Activated CD4-positive, alpha-beta T cell treated with anti-CD3 and anti-CD28 coated beads, Interleukin-2, Interleukin-4, amounts not matched to agents 100 ng/mL and 50 ng/mL, durations not matched to agents 16 hours and 8 hours (primary cell): ENCODE results near the gene KIAA1755.

Source experiments
- DNase-seq: peaks from one replicate; pipeline ENCODE4 v3.0.0-alpha.2; 2020; ENCODE audit warnings: low spot score

The KIAA1755 gene

GRCh38 chr20:38219006-38219950 lies 41.3 kb downstream of the KIAA1755 start:
- DNase-seq = no peak

GRCh38 chr20:38218566-38218885 lies 42.0 kb downstream of the KIAA1755 start:
- DNase-seq = no peak

DNA sequence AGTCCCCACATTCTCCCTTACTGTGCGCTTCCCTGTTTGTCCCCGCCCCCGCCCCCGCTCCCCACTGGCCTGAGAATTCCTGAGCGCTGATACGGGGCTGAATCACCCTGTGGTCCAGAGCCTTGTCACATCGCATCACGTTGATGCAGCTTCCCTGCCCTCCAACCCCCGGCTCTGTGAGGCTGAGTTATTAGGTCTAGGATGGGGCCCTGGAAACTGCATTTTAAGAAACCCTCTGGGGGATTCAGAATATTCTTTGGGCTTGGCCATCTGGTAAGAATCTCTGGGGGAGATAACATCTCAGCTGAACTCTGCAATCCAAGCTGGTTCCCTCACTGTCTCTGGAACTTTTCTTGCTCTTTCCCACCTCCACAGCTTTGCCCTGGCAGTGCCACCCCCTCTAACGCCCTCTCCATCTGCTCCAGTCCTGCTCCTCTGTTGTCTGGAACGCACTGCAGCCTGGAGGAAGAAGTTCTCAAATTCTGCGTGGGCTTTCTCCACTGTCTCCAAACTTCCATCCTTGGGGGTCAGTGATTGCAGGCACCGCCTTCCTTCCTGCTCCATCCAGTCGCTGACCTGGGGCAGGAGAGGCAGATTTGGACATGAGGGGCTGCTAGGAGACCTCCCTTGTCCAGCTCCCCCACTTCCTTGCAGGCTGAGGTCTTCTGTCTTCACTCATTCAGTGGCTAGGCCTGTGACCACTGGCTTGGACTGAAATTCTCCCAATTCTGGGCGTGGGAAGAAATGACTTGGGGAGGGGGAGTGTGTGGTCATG lies 42.6 kb downstream of the KIAA1755 start:
- no peak for DNase-seq

DNA sequence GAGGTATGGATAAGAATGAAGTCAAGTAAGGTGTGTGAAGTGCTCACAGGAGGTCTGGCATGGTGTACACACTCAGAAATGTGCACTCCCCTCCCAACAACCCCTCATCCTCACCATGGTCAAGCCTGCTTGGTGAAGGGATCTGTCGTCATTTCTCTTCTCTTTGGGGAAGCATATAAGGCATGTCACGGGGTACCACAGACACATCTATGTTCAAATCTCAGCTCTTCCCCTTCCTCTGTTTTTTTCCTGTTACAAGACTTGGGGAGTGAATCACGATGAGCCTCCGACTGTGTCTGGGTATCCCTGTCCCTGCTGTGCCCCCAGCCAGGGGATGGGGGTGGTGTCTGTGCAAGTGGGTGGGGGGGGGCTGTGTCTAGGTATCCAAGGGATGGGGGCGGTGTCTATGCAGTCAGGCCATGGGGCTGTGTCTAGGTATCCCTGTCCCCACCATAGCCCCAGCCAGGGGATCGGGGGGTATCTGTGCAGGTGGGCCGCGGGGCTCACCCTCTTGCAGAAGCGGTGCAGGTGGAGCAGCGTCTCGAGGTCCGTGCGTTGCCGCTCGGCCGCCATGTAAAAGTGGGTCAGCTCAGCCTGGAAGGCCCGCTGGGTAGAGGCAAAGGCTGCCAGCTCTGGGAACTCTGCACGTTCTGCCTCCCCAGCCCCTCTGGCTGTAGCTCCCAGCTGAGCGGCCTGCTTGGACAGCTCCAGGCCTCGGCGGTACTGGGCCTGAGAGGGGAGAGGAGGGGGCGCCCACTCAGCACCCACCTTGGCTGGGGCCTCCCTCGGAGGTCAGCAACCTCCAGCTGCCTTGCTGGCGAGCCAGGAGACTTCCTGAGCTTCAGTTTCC lies 43.6 kb downstream of the KIAA1755 start:
- DNase-seq = no peak

GRCh38 chr20:38216201-38216600 lies 44.3 kb downstream of the KIAA1755 start:
- no peak for DNase-seq

DNA sequence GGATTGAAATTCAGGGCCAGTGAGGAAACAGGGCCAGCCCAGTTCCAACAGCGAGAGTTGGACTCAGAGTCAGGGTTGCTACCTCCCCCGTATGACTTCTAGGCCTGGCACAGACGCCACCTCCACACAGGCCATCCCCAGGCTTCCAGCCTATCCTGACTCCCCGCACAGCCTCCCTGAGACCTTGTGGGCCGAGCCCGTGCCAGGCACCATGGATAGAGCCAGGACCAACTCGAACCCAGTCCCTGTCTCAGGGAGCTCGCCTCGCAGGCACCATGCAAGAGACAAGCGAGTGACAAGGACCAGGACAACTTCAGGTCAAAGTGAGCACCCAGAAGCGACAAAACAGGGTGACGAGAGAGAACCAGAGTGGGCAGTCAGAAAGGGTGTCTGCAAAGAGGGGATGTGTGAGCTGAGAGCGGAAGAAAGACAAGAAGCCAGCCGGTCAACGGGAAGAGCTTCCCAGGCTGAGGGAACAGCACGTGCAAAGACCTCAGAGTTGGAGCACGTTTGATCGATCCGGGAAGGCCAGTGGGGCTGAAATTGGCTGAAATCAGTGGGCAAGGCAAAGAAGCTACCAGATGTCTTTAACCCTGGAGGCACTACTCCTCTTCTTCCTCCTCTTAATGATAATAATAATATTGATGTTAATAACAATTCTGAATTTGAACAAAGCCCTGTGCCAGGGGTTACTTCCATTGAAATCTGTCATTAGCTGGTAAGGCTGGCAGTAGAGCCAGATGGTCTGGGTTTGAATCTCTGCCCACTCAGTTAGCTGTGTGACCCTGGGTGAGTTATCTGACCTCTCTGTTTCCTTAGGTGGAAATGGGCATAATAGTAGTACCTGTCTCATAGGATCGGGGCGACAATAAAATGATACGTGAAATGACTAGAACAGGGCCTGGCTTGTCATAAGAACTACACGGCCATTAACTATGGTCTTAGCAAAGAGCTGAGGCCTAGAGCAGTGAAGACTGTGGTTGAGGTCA lies 45.0 kb downstream of the KIAA1755 start:
- DNase-seq = no peak

- no peak for DNase-seq
Measured at GRCh38 chr20:38214256-38215193, 46.0 kb downstream of the KIAA1755 start.

- DNase-seq = no peak
Measured at GRCh38 chr20:38213607-38213940, 47.0 kb downstream of the KIAA1755 start.

- DNase-seq = no peak
Measured at GRCh38 chr20:38212806-38213606, 47.5 kb downstream of the KIAA1755 start.

DNA sequence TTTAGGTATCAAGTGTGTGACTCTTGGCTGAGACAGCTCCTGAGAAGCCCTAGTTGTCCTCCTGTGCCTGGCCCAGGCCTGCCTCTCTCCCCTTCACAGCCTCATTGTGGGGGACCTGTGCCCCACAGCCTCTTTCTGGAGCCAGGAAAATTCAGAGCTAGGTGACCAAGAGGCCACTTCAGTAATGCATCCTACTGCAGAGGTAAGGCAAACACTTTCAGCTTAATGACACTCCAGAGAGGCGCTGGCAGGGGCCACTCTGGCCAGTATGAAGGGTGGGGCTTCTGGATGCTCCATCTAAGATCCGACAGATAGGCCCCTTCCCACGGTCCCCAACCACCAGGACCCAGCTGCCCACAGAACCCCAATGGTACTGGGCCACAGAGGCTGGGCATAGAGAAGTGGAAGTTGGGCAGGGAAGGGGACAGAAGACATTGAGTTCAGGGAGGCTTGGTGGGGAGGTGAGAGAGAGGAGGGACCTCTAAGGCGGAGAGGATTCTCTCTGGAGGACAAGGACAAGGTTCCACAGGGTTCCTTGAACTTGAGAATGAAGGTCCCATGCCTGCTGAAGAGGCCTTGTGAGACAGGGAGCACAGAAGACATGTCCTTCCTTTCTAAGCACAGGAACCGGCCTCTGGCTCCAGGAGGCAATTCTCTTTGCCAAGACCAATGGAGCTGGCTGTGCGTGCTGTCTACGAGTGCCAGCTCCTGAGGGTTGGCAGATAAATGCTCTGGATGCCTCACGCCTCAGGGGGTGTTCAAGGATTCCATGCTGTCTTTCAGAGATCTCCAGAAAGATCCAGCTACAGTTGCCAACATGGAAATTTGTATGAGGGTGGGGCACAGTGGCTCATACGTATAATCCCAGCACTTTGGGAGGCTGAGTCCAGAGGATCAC lies 49.1 kb downstream of the KIAA1755 start:
- DNase-seq = no peak

DNA sequence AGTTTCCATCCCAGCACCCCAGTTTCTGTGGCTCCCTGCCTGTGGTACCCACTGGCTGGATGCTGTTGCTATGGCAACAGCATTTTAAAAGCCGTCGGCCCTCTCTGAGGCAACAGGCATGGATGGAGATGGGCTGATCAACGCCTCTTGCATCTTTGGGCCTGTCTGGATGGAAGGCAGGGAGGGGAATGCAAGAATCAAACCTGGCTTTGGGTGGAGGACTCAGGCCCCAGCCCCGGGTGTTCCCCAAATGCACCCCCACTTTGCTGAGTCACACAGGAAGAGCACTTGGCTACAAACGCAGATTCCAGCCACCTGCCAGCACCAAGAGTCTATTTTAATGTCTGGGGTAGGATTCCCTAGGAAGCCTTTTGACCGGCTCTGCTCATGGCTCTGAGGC lies 49.8 kb downstream of the KIAA1755 start:
- DNase-seq = no peak

DNA sequence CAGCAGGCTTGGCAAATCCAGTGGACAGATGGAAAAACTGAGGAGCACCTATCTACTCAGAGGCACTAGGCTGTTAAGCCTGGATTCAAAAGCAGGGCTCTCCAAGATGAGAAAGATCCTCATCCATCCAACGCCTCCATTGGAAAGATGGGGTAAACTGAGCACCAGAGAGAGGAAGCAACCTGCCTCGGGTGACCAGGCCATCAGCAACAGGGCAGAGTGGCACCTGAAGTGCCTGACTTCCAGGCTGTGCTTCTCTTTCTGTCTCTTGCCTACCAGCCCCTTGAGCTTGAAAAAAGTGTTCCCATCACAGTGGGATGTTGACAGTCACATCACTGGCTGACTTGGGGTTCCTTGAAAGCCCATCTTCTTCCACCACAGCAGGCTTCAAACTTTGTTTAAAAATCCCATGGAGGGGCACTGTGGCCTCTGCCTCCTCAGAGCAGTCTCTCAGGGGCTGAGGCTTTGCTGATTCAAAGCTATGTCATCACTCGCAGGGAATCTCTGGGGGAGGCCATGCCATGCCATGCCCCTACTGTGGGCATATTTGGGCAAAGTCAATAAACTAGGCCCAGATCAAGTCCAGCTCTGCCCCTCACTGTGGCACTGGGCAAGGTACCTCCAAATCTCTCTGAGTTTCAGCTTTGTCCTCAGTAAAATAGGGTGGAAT lies 50.7 kb downstream of the KIAA1755 start:
- DNase-seq = no peak

DNA sequence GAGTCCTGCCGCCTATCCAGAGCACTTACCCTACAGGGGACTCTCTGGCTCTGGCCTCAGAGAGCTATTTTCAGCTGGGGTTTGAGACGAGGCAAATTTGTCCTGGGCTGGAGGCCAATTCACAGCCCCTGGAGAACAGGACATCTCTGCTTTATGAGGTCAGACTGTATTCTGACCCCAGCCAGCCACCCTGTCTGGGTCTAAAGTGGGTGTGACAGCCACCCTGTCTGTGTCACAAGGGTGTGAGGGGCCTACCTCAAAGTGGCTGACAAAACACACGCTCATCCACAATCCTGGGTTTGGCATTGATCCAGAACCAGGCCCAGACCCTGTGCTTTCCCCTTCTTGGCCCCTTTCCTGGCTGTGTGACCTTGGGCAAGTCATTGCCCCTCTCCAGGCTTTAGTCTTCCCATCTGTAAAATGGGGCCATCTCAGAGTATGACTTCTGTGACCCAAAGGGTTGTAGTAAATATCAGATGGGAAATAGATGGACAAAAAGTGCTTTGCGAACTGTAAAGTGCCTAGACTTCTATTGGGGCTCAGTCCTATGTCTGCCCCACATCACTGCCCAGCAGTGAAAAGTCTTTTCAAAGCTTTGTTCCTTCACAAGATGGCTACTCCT lies 51.4 kb downstream of the KIAA1755 start:
- DNase-seq = no peak

DNA sequence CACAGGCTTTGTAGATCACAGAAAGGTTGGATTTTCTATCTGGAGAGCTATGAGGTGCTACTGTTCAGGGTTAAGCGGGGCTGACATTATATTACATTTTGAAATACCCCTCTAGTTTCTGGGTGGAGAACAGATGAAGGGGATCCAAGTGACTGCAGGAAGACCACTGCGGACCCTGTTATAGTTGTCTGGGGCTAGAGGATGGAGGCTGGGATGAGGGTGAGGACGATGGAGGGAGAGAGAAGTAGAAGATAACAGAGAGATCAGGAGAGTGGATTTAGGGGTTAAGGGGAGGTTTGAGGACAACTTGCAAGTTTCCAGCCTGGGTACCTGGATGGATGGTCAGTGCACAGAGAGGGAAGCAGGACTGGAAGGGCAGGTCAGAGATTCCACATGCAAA lies 52.0 kb downstream of the KIAA1755 start:
- no peak for DNase-seq

GRCh38 chr20:38208088-38208487 lies 52.4 kb downstream of the KIAA1755 start:
- DNase-seq = no peak

DNA sequence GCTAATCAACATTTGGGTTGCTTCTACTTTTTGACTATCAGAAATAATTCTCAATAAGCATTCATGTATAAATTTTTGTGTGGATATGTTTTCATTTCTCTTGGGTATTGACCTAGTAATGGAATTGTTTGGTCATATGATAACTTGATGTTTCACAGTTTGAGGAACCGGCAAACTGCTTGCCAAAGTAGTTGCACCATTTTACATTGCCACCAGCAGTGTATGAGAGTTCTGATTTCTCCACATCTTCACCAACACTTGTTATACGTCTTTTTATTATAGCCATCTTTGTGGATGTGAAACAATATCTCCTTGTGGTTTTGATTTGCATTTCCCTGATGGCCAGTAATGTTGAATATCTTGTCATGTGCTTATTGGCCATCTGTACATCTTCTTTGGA lies 52.9 kb downstream of the KIAA1755 start:
- DNase-seq = no peak

DNA sequence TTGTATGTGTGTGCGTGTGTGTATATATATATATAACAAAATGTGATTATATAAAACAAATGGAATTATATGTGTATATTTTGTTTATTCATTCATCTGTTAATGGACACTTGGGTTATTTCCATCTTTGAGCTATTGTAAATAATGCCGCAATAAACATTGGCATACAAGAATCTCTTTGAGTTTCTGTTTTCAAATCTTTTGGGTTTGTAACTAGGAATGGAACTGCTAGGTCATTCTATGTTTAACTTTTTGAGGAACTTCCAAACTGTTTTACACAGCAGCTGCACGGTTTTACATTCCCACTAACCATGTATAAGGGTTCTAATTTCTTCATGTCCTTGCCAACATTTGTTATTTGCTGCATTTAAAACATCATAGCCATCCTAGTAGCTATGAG lies 55.5 kb downstream of the KIAA1755 start:
- no peak for DNase-seq
